ENCODE measurements around the gene CREB5. TPM values are rescaled to one million over a fixed set of nuclear protein-coding genes. Genes with fewer than 3 reads are reported as not detected.

CREB5 gene, protein sequence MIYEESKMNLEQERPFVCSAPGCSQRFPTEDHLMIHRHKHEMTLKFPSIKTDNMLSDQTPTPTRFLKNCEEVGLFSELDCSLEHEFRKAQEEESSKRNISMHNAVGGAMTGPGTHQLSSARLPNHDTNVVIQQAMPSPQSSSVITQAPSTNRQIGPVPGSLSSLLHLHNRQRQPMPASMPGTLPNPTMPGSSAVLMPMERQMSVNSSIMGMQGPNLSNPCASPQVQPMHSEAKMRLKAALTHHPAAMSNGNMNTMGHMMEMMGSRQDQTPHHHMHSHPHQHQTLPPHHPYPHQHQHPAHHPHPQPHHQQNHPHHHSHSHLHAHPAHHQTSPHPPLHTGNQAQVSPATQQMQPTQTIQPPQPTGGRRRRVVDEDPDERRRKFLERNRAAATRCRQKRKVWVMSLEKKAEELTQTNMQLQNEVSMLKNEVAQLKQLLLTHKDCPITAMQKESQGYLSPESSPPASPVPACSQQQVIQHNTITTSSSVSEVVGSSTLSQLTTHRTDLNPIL
- not detected for total RNA-seq

DNA sequence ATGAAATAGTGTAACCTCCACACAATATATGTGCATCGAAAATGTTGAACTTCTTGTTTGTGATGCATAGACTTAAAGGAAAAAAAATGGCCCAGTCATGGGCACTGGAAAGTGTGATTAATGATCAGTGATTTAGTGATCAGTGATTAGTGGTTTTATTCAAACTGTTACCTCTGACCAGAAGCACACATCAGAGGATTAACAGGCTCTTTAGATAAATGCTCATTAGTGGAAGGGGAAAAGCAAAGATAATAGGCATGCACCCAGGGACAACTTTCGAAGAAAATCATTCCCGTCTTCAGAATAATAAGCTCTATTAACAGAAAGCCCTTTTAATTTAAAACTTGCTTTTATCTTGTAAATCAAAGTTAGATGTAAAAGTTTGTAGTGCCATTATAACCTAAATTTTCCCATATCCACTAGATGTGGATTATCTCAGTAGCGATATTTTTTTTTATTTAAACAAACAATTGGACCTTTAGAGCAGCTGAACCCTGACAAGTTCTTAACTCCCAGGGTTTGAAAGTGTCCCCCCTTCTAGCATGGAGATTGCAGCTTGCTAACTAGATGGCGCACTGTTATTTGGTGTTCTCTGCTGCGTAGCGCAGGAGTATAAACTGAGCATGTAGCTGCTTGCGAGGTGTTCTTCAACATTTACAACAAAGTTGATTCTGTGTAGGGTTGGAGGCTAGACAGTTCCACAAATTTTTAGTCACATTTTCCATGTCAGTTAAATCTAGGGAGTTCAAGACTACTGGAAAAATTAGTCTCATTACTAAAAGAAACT, at the start of gene CREB5:
TSS of gene CREB5 (plus strand) at position 643 of the 787 bp plus-strand sequence. CDS start 397 bp downstream, outside the sequence.
- no peak for DNase-seq
- Mint-ChIP-seq H3K27ac (no peak within 1 kb of the TSS), H3K4me1 (ENCODE audit: low read depth) (peaks cover 21% of the 10 kb centered on the region), H3K36me3 (ENCODE audit: low read depth) (peaks cover 4% of the 10 kb centered on the region), H3K9me3 (ENCODE audit: insufficient read depth) (no peaks in the 10 kb centered on the region), H3K27me3 (ENCODE audit: low read depth) (peaks cover 65% of the 10 kb centered on the region), H3K4me3 (no peak within 1 kb of the TSS)
- ChIA-PET CTCF (interaction anchor here (0.6 to 1.9 kb wide), 3 partner anchors 232 to 976 kb away, joined by 3 to 6 read pairs (median 3); no protein-coding TSS in a partner anchor), POLR2A (no interaction called here)
- ATAC-seq: no peak

DNA sequence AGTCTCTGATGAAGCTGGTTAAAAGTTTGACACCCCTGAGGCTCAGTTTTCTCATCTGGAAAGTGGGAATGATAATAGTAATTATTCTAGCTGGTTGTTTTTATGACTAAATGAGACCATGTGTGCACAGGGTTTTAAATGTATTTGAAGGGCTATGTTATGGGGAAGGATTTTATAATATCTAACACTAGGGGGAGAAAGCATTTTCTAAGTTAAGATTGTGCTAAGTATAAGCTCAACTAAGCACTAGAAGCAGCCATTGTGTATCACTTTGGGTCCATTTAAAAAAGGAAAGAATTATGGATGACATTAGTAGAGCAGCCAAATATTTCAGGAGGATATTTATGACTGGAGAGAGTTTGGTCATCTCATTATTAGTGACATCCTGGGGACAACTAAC, 49.5 kb upstream of the CREB5 start:
- ATAC-seq (no peak), DNase-seq (no peak)
- Mint-ChIP-seq H3K27ac (no peak overlapping the region), H3K4me1 (ENCODE audit: low read depth) (no peaks in the 10 kb centered on the region), H3K4me3 (no peak overlapping the region), H3K36me3 (ENCODE audit: low read depth) (no peaks in the 10 kb centered on the region), H3K9me3 (ENCODE audit: insufficient read depth) (peaks cover 6% of the 10 kb centered on the region), H3K27me3 (ENCODE audit: low read depth) (peaks cover 3% of the 10 kb centered on the region)
- POLR2A ChIA-PET: no interaction called here
- CTCF ChIA-PET: interaction anchor here (0.6 to 1.7 kb wide), 9 partner anchors 10 to 213 kb away, joined by 3 to 10 read pairs (median 3); no protein-coding TSS in a partner anchor

DNA sequence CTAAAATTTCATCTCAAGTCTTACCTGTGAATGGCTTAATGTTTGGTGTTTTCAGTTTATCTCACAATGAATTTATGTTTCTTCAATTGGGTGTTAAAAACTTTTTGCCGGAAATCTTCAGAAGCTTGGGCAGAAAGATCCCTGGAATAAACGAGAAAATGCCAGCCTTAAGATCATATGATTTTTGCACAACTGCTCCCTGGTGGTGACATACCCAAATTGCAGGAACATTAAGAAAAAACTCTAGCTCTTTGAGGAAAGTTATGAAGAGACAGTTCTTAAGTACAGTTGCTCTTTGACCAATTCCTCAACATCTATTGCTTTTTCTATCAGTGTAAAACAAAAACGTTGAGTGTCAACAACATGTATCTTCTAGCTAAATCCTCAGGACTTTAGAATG, 48.2 kb upstream of the CREB5 start:
- Mint-ChIP-seq H3K27me3 (ENCODE audit: low read depth) (peaks cover 4% of the 10 kb centered on the region), H3K36me3 (ENCODE audit: low read depth) (no peaks in the 10 kb centered on the region), H3K9me3 (ENCODE audit: insufficient read depth) (peaks cover 6% of the 10 kb centered on the region), H3K27ac (no peak overlapping the region), H3K4me1 (ENCODE audit: low read depth) (no peaks in the 10 kb centered on the region), H3K4me3 (no peak overlapping the region)
- no peak for ATAC-seq
- CTCF ChIA-PET: interaction anchor here (0.7 to 1.3 kb wide), 4 partner anchors 32 to 76 kb away, joined by 3 to 10 read pairs (median 3); no protein-coding TSS in a partner anchor
- no peak for DNase-seq
- POLR2A ChIA-PET: no interaction called here

DNA sequence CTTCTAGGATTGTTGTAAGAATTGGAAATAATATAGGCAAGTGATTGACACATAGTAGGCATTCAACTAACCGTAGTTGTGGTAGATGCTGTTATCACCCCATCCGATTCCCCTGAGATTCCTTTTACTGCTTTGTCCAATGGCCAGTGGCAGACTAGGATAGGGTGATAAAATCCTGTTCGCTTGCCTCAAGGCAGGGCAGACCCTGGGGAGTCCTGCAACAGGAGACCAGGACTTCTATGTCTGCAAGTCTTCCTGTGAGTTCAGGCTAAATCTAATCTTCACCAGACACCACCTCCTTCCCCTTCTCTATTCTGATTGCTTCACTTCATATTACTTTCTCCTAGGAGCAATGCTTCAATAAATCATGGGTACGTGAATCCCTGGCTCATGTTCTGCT, 42.8 kb upstream of the CREB5 start:
- Mint-ChIP-seq H3K36me3 (ENCODE audit: low read depth) (no peaks in the 10 kb centered on the region), H3K9me3 (ENCODE audit: insufficient read depth) (peaks cover 1% of the 10 kb centered on the region), H3K27ac (no peak overlapping the region), H3K27me3 (ENCODE audit: low read depth) (peaks cover 4% of the 10 kb centered on the region), H3K4me3 (no peak overlapping the region), H3K4me1 (ENCODE audit: low read depth) (no peaks in the 10 kb centered on the region)
- no peak for ATAC-seq
- no peak for DNase-seq
- CTCF ChIA-PET: interaction anchor here (1.6 kb wide), 1 partner anchor 8 kb away, joined by 3 read pairs; no protein-coding TSS in a partner anchor
- POLR2A ChIA-PET: no interaction called here

DNA sequence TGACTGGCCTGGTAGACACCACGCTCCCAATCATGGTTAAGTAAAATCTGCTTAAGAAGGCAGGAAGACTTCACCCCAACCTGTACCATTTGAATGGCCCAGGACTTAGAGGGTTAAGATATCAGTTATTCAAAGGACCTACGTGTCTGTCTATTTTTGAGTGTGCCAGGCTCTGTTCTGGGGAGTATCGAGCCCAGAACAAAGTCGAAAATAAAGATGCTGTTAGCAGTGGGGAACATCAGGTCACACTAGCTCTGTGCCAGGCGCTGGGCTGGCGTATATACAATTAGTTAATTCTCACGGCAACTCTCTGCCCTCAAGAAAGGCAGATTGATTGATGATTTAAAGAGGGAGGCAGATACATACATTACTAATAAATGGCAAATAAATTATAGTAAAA, 40.5 kb upstream of the CREB5 start:
- no peaks in the 10 kb centered on the region for H3K9me3 Mint-ChIP-seq (ENCODE audit: insufficient read depth)
- no peak overlapping the region for H3K27ac Mint-ChIP-seq
- no peaks in the 10 kb centered on the region for H3K36me3 Mint-ChIP-seq (ENCODE audit: low read depth)
- ChIA-PET CTCF (no interaction called here), POLR2A (interaction anchor here (0.5 kb wide), 1 partner anchor 39 kb away, joined by 3 read pairs; no protein-coding TSS in a partner anchor)
- DNase-seq: no peak
- H3K4me3 Mint-ChIP-seq: no peak overlapping the region
- no peak for ATAC-seq
- peaks cover 2% of the 10 kb centered on the region for H3K27me3 Mint-ChIP-seq (ENCODE audit: low read depth)
- H3K4me1 Mint-ChIP-seq (ENCODE audit: low read depth): no peaks in the 10 kb centered on the region

DNA sequence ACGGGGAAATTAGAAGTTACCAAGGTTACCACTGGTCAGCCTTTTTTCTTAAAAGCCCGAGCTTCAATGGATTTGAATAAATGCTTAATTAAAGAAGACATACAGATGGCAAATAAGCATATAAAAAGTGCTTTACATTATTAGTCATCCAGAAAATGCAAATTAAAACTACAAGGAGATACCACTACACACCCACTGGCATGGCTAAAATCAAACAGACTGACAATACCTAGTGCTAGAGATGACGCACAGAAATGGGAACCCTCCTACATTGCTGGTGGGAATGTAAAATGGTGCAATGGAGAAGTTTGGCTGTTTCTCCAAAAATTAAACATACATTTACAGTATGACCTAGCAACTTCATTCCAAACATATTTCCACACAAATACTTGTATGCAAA, 38.3 kb upstream of the CREB5 start:
- no peak for ATAC-seq
- Mint-ChIP-seq H3K27ac (no peak overlapping the region), H3K4me3 (no peak overlapping the region), H3K27me3 (ENCODE audit: low read depth) (no peaks in the 10 kb centered on the region), H3K9me3 (ENCODE audit: insufficient read depth) (no peaks in the 10 kb centered on the region), H3K4me1 (ENCODE audit: low read depth) (no peaks in the 10 kb centered on the region), H3K36me3 (ENCODE audit: low read depth) (no peaks in the 10 kb centered on the region)
- POLR2A ChIA-PET: no interaction called here
- no peak for DNase-seq
- CTCF ChIA-PET: no interaction called here

DNA sequence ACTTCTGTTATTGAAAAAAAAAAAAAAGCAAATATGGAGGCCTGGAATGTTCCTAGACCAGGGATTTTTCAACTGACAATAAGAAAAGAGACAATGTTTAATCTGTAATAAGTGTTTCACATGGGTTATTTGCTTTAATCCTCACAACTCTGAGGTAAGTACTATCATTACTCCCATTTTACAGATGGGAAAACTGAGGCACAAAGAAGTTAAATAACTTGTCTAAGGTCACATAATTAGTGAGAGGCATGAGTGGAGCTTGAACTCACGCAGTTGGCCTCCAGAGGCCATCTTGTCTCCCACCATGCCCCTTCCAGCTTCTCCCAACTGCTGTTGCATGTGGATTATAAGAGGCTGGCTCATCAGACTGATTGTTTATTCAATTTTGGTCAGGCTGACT, 36.6 kb upstream of the CREB5 start:
- no peak for DNase-seq
- ATAC-seq: no peak
- H3K4me3 Mint-ChIP-seq: no peak overlapping the region
- H3K36me3 Mint-ChIP-seq (ENCODE audit: low read depth): no peaks in the 10 kb centered on the region
- H3K9me3 Mint-ChIP-seq (ENCODE audit: insufficient read depth): no peaks in the 10 kb centered on the region
- ChIA-PET CTCF (no interaction called here), POLR2A (no interaction called here)
- H3K27me3 Mint-ChIP-seq (ENCODE audit: low read depth): no peaks in the 10 kb centered on the region
- no peak overlapping the region for H3K27ac Mint-ChIP-seq
- H3K4me1 Mint-ChIP-seq (ENCODE audit: low read depth): no peaks in the 10 kb centered on the region

DNA sequence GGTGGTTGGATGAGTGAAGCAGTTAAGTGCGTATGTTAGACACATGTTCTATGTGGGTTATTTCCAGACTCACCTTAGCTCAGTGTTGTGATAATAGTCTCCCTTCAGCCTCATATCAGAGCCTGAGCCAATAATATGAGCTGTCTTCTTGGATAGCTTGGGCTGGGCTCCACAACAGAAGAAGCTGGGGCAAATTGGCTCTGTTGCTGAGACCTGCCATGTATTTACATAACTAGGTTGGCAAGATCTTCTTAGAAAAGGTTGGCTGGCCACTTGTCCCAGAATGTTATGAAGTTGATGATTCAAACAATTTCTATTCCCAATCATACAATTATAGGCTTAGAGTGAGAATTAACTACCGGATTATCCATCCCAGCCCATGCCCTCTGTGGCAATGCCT, 35.7 kb upstream of the CREB5 start:
- CTCF ChIA-PET: no interaction called here

DNA sequence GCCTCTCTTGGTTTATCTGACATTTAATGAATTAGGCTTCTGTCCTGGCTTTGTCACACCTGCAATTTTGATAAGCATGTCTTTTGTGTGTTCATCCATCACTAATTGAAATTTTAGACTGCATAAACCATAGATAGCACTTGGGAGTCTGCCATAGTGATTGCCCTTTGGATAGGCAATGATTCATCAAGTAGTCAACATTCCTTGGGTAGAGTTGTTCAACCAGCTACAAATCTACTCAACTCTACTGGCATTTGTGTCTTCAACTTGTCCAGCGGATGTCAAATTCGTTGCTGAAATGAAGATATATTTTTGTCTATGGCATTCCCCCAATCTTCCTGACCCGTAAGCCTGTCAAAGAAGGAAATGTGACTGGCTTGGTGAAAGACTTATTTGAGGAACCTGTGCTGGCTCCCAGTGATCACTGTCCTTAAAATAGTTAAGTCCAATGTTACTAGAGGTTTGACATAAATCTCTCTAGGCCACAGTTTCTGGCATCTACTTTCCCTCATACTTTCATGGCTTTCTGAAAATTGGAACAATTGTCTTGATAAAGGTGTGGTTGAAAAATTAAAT, 33.7 kb upstream of the CREB5 start:
- H3K4me1 Mint-ChIP-seq (ENCODE audit: low read depth): no peaks in the 10 kb centered on the region
- ATAC-seq (no peak), DNase-seq (no peak)
- H3K27ac Mint-ChIP-seq: no peak overlapping the region
- H3K27me3 Mint-ChIP-seq (ENCODE audit: low read depth): no peaks in the 10 kb centered on the region
- H3K36me3 Mint-ChIP-seq (ENCODE audit: low read depth): no peaks in the 10 kb centered on the region
- ChIA-PET POLR2A (no interaction called here), CTCF (no interaction called here)
- H3K4me3 Mint-ChIP-seq: no peak overlapping the region
- H3K9me3 Mint-ChIP-seq (ENCODE audit: insufficient read depth): no peaks in the 10 kb centered on the region

More for the DNA sequence above, 35.7 kb upstream of the CREB5 start:
- H3K4me3 Mint-ChIP-seq: no peak overlapping the region
- POLR2A ChIA-PET: no interaction called here
- no peaks in the 10 kb centered on the region for H3K27me3 Mint-ChIP-seq (ENCODE audit: low read depth)
- H3K36me3 Mint-ChIP-seq (ENCODE audit: low read depth): no peaks in the 10 kb centered on the region
- ATAC-seq (no peak), DNase-seq (no peak)
- no peak overlapping the region for H3K27ac Mint-ChIP-seq
- no peaks in the 10 kb centered on the region for H3K4me1 Mint-ChIP-seq (ENCODE audit: low read depth)
- H3K9me3 Mint-ChIP-seq (ENCODE audit: insufficient read depth): no peaks in the 10 kb centered on the region

DNA sequence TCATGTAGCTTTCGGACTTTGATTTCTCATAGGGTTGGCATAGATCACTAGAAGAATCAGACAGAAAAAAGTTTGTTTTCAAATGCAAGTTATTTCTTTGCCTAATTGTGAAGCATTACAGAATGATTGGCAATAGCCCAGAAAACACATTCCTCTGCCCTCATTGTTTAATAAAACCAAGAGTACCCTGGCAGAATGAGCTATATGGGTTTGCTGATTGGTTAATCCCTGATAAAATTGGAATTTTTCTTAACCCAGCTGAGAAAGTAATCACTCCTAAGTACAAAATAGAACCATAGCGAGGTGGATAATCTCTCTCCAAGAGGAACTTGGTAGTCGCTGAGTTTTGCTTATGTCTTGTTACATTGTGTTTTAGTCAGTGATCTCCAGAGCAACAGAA, 30.9 kb upstream of the CREB5 start:
- ChIA-PET POLR2A (no interaction called here), CTCF (interaction anchor here (1.0 kb wide), 1 partner anchor 21 kb away, joined by 3 read pairs; no protein-coding TSS in a partner anchor)
- ATAC-seq (no peak), DNase-seq (no peak)
- no peaks in the 10 kb centered on the region for H3K9me3 Mint-ChIP-seq (ENCODE audit: insufficient read depth)
- H3K27me3 Mint-ChIP-seq (ENCODE audit: low read depth): no peaks in the 10 kb centered on the region
- no peaks in the 10 kb centered on the region for H3K4me1 Mint-ChIP-seq (ENCODE audit: low read depth)
- no peaks in the 10 kb centered on the region for H3K36me3 Mint-ChIP-seq (ENCODE audit: low read depth)
- H3K27ac Mint-ChIP-seq: no peak overlapping the region
- no peak overlapping the region for H3K4me3 Mint-ChIP-seq

DNA sequence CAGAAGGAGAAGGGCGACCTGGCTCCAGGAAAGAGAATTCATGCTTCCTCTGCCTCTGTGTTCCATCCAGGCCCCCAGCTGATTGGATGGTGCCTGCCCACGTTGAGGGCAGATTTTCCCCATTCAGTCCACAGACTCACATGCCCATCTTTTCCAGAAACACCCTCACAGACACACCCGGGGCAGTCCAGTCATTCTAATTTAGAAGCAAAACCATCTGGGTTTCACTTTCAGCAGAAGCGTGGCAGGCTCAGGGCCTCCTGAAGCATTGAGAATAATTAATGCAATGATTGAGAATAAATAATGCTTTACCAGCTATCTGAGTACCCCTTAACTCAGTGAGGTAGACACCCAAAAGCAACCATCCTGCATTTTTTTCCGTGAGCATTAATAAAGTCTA, 30.2 kb upstream of the CREB5 start:
- H3K36me3 Mint-ChIP-seq (ENCODE audit: low read depth): no peaks in the 10 kb centered on the region
- no peak overlapping the region for H3K27ac Mint-ChIP-seq
- no peaks in the 10 kb centered on the region for H3K9me3 Mint-ChIP-seq (ENCODE audit: insufficient read depth)
- no peak overlapping the region for H3K4me3 Mint-ChIP-seq
- no peak for DNase-seq
- no peak for ATAC-seq
- ChIA-PET POLR2A (no interaction called here), CTCF (no interaction called here)
- H3K27me3 Mint-ChIP-seq (ENCODE audit: low read depth): no peaks in the 10 kb centered on the region
- no peaks in the 10 kb centered on the region for H3K4me1 Mint-ChIP-seq (ENCODE audit: low read depth)

DNA sequence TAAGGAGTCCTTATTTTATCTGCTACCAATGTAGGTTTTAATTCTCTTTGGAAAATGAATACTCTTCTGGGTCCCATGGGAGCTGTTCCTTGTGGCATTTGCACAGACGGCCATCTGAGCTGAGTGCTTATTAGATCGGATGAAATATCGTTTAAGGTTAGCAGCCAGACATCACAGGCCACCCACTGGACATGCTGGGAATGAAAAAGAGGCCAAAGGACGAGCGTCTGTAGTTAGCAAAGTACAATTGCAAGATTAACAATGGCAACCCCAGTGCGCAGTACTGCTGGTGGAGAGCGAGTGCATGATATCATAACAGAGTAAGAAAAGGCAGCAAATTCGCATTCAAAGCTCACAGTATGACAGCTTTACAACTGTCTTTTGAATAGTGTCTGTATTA, 28.3 kb upstream of the CREB5 start:
- Mint-ChIP-seq H3K27ac (no peak overlapping the region), H3K27me3 (ENCODE audit: low read depth) (peaks cover 2% of the 10 kb centered on the region), H3K36me3 (ENCODE audit: low read depth) (no peaks in the 10 kb centered on the region), H3K9me3 (ENCODE audit: insufficient read depth) (no peaks in the 10 kb centered on the region), H3K4me3 (no peak overlapping the region), H3K4me1 (ENCODE audit: low read depth) (no peaks in the 10 kb centered on the region)
- ATAC-seq (no peak), DNase-seq (no peak)
- ChIA-PET CTCF (no interaction called here), POLR2A (no interaction called here)
